Measurements from ENCODE around the gene SULT4A1.

The SULT4A1 gene

DNA sequence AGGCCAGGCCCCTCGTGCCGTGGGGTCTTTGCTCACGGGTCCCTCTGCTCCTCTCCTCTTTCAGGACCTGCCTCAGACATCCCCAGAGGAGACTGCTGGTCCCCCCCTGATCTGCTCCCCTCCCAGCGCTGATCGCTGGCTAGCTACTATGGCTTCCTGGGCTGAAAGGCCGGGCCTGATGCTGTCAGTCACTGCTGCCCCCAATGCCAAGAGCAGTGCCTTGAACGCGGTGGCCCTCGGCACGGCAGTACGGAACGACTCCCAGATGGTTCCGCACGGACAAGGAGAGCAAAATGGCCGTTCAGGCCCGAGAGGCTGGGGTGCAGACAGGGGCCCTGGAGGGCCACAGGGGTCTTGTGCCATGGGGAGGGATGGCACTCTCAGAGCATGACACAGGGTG is 21.5 kb downstream of the SULT4A1 start:
- Histone ChIP-seq H2AFZ (ENCODE audit: low read depth, low read length) (no peak overlapping the region), H3K27me3 (ENCODE audit: insufficient read depth, low read length) (no peaks in the 10 kb centered on the region), H3K4me1 (ENCODE audit: insufficient read depth, low read length) (no peaks in the 10 kb centered on the region)

DNA sequence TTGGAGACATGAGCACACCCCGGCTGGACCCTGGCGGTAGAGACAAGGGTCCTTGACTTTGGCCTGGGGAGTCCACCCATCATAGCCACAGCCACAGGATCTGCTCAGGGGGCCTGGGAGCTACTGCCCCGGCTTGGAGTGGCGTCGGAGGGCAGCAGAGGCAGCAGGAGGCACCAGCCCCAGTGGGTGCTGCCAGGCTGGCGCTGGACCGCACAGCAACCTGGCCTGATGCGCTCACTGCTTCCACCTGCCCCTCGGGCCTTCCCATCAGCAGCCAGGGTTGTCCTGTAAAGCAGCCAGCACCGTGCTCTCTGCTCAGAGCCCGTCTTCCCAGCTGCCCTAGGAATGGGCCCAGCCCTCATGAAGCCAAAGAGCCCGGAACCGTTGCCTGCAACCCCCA is 21.9 kb downstream of the SULT4A1 start:
- H3K9me3 ChIP-seq (ENCODE audit: low read length), result peaks cover 2% of the 10 kb centered on the region
- H3K4me3 ChIP-seq (ENCODE audit: low read length), result no peak overlapping the region
- H3K4me1 ChIP-seq (ENCODE audit: insufficient read depth, low read length), result no peaks in the 10 kb centered on the region
- H3K36me3 ChIP-seq (ENCODE audit: insufficient read depth, low read length), result peaks cover 19% of the 10 kb centered on the region
- no peaks in the 10 kb centered on the region for H3K27me3 ChIP-seq (ENCODE audit: insufficient read depth, low read length)
- no peak overlapping the region for H2AFZ ChIP-seq (ENCODE audit: low read depth, low read length)

More for the DNA sequence above, 21.5 kb downstream of the SULT4A1 start:
- Histone ChIP-seq H3K4me3 (ENCODE audit: low read length) (no peak overlapping the region), H3K9me3 (ENCODE audit: low read length) (no peaks in the 10 kb centered on the region), H3K36me3 (ENCODE audit: insufficient read depth, low read length) (peaks cover 15% of the 10 kb centered on the region)

DNA sequence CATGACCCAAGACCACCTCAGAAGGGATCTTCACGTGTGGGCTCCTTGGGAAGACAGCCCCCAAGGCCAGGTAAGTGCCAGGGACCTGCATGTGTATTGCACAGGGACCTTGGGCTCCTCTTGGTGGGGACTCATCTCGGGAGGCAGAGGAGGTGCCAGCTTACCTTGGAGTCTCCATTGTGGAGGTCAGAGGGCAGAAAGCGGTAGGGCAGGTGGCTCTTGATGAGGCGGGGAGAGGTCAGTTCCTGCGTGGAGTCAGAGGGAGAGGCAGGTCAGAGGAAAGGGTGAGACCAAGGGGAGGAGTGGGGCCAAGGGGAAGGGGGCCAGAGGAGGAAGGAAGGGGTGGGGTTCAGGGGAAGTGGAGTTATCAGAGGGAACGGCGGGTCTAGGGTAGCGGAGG is 22.5 kb downstream of the SULT4A1 start:
- Histone ChIP-seq H2AFZ (ENCODE audit: low read depth, low read length) (no peak overlapping the region), H3K4me3 (ENCODE audit: low read length) (no peak overlapping the region), H3K9me3 (ENCODE audit: low read length) (peaks cover 2% of the 10 kb centered on the region)

DNA sequence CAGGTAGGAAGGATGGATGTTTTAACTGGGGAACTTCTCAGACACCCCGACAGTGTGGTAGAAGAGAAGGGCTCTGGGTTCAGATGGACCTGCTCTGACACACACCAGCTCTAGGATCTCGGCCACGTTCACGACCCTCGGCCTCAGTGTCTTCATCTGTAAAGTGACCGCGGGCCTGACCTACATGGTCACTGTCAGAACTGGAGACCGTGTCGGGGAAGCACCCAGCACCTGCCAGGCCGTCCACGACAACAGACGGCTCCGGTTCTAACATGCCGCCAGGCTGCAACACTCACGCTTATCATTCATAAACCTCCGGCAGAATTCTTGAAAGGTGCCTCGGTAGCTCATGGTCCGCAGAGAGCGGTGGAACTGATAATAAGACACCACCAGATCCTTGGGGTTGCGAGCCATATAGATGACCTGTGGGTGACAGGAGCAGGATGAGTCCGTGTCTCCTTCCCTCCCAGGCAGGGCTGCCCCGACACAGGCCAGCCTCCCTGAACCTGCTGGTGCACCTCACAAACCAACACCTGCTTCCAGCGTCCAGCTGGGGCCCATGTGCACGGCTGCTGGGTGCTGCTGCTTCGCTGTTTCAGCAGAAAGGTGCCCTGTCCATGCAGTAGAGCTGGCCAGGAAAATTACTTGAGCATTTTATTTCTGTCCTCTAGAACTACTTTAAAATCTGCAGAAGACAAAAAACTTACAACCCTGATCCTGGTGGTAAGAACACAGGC is 23.6 kb downstream of the SULT4A1 start:
- Histone ChIP-seq H3K4me1 (ENCODE audit: insufficient read depth, low read length) (no peaks in the 10 kb centered on the region), H3K27me3 (ENCODE audit: insufficient read depth, low read length) (no peaks in the 10 kb centered on the region), H3K36me3 (ENCODE audit: insufficient read depth, low read length) (peaks cover 20% of the 10 kb centered on the region), H3K9me3 (ENCODE audit: low read length) (peaks cover 2% of the 10 kb centered on the region), H3K4me3 (ENCODE audit: low read length) (no peak overlapping the region), H2AFZ (ENCODE audit: low read depth, low read length) (no peak overlapping the region)

More for the DNA sequence above, 22.5 kb downstream of the SULT4A1 start:
- no peaks in the 10 kb centered on the region for H3K27me3 ChIP-seq (ENCODE audit: insufficient read depth, low read length)
- no peaks in the 10 kb centered on the region for H3K4me1 ChIP-seq (ENCODE audit: insufficient read depth, low read length)
- H3K36me3 ChIP-seq (ENCODE audit: insufficient read depth, low read length), result peaks cover 20% of the 10 kb centered on the region

DNA sequence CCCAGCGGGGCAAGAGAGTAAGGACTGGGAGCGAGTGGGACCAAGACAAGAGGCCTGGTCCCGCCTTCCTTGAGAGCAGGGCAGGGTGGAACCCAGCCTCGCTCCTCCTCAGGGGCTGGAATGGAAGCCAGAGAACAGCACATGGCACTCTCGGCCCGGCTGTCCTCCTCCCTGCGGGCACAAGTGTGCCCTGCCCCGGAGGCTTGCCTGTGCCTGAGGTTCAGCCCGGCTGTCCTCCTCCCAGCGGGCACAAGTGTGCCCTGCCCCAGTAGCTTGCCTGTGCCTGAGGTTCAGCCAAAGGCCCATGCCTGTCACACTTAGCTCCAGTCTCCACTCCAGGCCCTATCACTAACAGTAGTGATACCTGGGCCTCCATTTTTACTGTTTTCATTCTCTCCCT is 24.2 kb downstream of the SULT4A1 start:
- H2AFZ ChIP-seq (ENCODE audit: low read depth, low read length), result no peak overlapping the region
- no peaks in the 10 kb centered on the region for H3K4me1 ChIP-seq (ENCODE audit: insufficient read depth, low read length)
- H3K9me3 ChIP-seq (ENCODE audit: low read length), result peaks cover 2% of the 10 kb centered on the region
- peaks cover 20% of the 10 kb centered on the region for H3K36me3 ChIP-seq (ENCODE audit: insufficient read depth, low read length)
- H3K4me3 ChIP-seq (ENCODE audit: low read length), result no peak overlapping the region
- no peaks in the 10 kb centered on the region for H3K27me3 ChIP-seq (ENCODE audit: insufficient read depth, low read length)

DNA sequence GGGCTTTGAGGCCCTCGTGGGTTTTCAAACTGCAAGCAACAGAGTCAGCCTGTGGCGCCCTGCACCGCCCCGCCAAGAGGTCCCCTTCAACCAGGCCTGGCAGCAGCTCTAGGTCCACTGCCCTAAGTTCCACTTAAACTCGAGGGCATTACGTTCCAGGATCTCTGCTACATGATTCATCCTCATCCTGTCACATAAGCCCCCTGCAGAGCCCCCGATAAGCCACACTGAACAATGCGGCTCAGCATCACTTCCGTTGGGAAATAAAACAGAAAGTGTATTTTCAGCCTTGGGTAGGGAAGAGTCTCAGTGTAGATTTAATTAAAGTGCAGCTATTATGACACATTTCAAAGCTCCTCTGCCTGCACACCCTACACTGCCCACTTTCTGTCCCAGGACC is 24.6 kb downstream of the SULT4A1 start:
- Histone ChIP-seq H3K9me3 (ENCODE audit: low read length) (peaks cover 2% of the 10 kb centered on the region), H3K4me3 (ENCODE audit: low read length) (no peak overlapping the region), H3K36me3 (ENCODE audit: insufficient read depth, low read length) (peaks cover 20% of the 10 kb centered on the region), H2AFZ (ENCODE audit: low read depth, low read length) (no peak overlapping the region), H3K27me3 (ENCODE audit: insufficient read depth, low read length) (no peaks in the 10 kb centered on the region), H3K4me1 (ENCODE audit: insufficient read depth, low read length) (no peaks in the 10 kb centered on the region)

DNA sequence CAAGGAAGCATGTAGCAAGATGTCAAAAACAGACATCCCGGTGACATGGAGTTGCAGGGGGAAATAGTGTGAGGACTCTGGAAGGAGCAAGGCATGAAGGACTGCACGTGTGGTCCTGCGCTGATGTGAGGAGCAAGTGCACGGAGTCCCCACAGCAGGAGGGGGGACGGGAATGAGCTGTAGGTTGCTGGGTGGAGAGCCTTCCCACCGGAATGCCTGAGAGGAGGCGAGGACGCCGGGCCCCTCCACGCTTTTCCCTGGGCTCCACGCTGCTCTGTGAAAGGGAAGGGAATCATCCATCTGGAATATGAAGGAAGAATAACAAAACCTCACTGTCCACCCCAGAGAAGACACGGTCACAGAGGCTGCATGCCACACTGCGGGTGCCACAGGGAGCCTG is 26.6 kb downstream of the SULT4A1 start:
- H3K9me3 ChIP-seq (ENCODE audit: low read length), result peaks cover 2% of the 10 kb centered on the region
- H3K36me3 ChIP-seq (ENCODE audit: insufficient read depth, low read length), result peaks cover 27% of the 10 kb centered on the region
- no peak overlapping the region for H3K4me3 ChIP-seq (ENCODE audit: low read length)
- no peaks in the 10 kb centered on the region for H3K27me3 ChIP-seq (ENCODE audit: insufficient read depth, low read length)
- H2AFZ ChIP-seq (ENCODE audit: low read depth, low read length), result no peak overlapping the region
- H3K4me1 ChIP-seq (ENCODE audit: insufficient read depth, low read length), result no peaks in the 10 kb centered on the region

DNA sequence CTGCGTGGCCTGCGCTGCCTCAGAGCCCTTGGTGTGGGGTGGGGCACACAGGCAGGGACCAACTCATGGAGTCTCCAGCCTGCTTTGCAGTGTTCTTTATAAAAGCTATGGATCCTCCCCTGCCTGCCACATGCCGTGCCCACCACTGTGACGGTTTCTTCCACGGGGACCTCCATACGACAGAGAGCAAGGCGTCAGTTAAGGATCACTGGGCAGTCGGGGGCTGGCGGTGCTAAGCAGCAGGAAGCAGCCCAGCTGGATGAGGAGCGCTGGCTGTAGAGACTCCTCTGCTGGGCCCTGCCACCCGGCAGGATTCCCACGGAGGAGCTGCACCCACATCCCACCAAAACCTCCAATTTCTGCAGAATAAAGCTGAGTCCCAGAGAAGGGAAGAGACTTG is 27.1 kb downstream of the SULT4A1 start:
- Histone ChIP-seq H3K4me1 (ENCODE audit: insufficient read depth, low read length) (no peaks in the 10 kb centered on the region), H2AFZ (ENCODE audit: low read depth, low read length) (no peak overlapping the region), H3K4me3 (ENCODE audit: low read length) (no peak overlapping the region), H3K36me3 (ENCODE audit: insufficient read depth, low read length) (peaks cover 31% of the 10 kb centered on the region), H3K27me3 (ENCODE audit: insufficient read depth, low read length) (no peaks in the 10 kb centered on the region), H3K9me3 (ENCODE audit: low read length) (peaks cover 2% of the 10 kb centered on the region)

DNA sequence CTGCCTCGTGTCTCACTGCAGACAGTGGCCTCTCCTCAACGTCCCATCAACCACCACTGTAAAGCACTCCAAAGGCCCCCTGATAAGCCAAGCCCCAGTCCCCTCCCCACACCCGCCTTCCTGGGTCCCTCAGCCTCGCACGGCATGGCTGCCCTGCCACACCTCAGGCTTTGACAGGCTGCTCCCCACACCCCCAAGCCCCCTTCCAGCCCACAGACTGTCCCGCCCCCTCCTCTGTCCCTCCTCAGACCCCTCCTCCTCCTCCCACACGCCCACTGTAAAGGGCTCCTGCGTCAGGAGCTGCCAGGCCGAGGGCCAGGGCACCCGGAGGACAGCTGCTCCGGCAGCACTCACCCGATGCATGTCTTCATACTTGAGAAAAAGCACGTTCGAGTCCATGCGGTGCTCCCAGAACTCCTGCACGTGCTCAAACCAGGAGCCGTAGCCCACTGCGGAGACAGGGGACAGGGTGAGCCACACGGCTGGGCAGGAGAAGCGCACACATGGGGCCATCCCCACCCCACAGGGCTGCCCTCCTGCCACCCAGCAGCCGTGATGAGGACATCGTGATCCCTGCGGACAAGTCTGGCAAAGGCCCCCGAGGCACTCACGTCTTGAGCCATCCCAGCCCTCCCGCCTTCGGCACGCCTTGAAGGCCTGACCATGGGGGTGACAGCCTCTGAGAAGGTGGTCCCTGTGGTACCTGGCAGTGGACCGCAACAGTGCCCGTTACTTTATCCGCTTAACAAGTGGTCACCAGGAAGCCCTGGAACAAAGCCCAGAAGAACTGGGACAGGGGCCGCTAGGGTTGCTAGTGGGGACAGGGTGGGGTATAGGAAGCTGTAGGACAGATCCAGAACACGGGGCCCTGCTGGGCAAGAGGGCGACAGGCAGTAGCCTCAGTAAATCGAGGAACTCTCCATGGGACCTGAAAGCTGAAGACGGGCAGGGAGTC is 28.8 kb downstream of the SULT4A1 start:
- Histone ChIP-seq H3K9me3 (ENCODE audit: low read length) (peaks cover 2% of the 10 kb centered on the region), H3K36me3 (ENCODE audit: insufficient read depth, low read length) (peaks cover 24% of the 10 kb centered on the region), H3K4me1 (ENCODE audit: insufficient read depth, low read length) (no peaks in the 10 kb centered on the region), H3K27me3 (ENCODE audit: insufficient read depth, low read length) (no peaks in the 10 kb centered on the region), H2AFZ (ENCODE audit: low read depth, low read length) (no peak overlapping the region), H3K4me3 (ENCODE audit: low read length) (no peak overlapping the region)

DNA sequence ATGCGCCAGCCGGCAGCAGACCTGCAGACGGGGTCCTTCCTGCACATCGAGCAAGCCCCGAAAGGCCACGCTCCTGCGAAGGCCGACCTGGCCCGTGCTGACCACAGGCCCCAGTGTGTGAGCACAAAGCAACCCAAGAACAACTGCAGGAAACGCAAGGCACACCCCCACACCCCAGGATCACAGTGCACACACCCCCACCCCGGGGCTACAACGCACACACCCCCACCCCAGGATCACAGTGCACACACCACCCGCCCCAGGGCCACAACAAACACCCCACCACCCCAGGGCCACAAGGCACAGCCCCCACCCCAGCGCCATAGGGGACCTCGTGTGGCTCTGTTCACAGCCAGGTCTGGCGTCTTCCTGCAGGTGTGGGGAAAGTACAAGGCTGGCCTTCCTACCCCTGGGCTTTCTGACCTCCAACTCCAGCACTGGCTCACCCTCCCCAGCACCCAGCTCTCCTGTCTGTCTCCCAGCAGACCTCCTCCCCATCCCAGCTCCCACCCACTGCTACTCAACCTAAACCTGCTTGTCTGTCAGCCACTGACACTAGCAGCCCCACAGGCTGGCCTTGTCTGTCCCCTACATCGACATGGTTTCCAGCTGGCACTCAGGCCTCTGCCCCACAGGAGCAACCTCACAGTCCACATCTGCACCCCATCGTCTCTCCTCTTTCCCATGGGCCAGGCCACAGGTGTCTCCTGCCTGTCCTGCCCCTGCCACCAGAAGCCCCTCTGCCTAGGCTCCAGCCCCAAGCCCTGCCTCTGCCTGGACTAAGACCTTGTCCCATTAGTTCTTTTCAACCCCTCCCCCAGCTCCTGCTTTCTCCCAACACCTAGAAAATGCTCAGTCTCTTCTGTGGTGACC is 29.7 kb downstream of the SULT4A1 start:
- H3K27me3 ChIP-seq (ENCODE audit: insufficient read depth, low read length), result no peaks in the 10 kb centered on the region
- H3K9me3 ChIP-seq (ENCODE audit: low read length), result peaks cover 2% of the 10 kb centered on the region
- H3K36me3 ChIP-seq (ENCODE audit: insufficient read depth, low read length), result peaks cover 18% of the 10 kb centered on the region
- H2AFZ ChIP-seq (ENCODE audit: low read depth, low read length), result no peak overlapping the region
- H3K4me3 ChIP-seq (ENCODE audit: low read length), result no peak overlapping the region
- peaks cover 9% of the 10 kb centered on the region for H3K4me1 ChIP-seq (ENCODE audit: insufficient read depth, low read length)

DNA sequence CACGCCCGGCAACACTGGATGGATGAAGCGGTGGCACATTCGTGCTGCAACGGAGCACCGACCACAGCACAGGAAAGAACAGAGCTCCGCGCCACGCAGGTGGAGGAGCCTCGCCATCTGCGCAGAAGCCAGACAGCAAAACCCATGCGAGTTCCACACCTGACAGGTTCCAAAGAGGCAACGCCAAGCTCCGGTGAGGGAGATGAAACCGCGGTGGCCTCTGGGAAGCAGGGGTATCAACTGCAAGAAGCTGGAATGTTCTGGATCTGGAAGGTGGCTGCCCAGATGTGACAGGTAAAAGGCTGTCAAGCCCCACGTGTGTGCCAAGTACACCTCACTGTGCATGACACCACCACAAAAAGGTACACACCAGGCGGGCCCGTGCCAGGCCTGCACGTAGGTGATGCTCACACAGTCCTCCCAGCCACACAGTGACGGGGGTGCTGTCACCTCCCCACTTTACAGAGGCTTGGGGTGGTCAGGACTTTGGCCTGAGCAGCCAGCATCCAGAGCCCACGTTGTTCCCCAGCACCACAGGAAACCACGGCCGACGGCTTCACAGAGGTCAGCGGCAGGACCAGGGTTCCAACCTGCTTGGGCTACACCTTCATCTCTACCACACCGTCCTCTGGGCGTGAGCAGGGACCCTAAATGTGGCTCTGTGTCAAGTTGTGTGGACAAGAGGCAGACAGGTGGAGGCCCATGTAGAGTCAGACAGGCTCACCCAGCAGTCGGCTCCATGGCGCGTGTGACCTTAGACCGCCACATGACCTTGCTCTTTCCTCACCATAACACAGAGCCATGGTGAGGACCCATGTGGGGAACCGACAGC is 30.5 kb downstream of the SULT4A1 start:
- Histone ChIP-seq H3K27me3 (ENCODE audit: insufficient read depth, low read length) (no peaks in the 10 kb centered on the region), H2AFZ (ENCODE audit: low read depth, low read length) (no peak overlapping the region), H3K4me3 (ENCODE audit: low read length) (no peak overlapping the region), H3K4me1 (ENCODE audit: insufficient read depth, low read length) (peaks cover 17% of the 10 kb centered on the region), H3K36me3 (ENCODE audit: insufficient read depth, low read length) (peaks cover 18% of the 10 kb centered on the region), H3K9me3 (ENCODE audit: low read length) (peaks cover 2% of the 10 kb centered on the region)

DNA sequence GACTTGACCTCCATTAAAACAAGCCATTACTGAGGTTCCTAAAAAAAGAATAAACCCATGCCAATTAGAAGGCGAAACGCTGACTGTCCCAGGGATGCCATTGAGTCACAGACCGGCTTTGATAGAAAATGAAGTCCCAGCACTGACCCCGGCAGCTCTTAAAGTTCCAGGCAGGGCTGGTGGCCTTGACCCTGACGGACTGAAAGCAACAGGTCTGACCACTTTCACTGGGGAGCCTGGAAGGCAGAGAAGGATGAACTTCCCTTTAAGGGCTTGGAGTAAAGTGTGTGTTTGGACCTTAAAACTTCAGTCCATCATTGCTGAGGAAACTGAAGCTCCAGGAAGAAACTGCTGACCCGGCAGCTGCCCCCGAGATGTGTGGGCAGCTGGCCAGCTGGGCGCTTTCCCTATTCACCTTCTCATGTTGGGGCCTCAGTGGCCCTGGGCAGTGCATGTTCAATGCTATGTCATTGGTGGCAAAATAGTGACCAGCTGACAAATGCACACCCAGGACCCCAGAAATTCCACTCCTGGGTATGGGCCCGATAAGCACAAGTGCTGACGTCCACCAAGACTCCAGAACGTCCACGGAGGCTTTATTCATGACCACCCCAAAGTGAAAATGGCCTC is 31.3 kb downstream of the SULT4A1 start:
- no peak overlapping the region for H3K4me3 ChIP-seq (ENCODE audit: low read length)
- H2AFZ ChIP-seq (ENCODE audit: low read depth, low read length), result no peak overlapping the region
- peaks cover 18% of the 10 kb centered on the region for H3K36me3 ChIP-seq (ENCODE audit: insufficient read depth, low read length)
- peaks cover 24% of the 10 kb centered on the region for H3K4me1 ChIP-seq (ENCODE audit: insufficient read depth, low read length)
- no peaks in the 10 kb centered on the region for H3K27me3 ChIP-seq (ENCODE audit: insufficient read depth, low read length)
- peaks cover 2% of the 10 kb centered on the region for H3K9me3 ChIP-seq (ENCODE audit: low read length)
